SK-N-SH (cell line): ENCODE data around the gene ATP6AP1. TPM values are rescaled to one million over a fixed set of nuclear protein-coding genes. Genes with fewer than 3 reads are reported as not detected.

Source experiments
- CTCF ChIA-PET: fragments of 300-600, 350-600 bp; formaldehyde crosslinking; extraction: SDS; loops from one replicate; lab custom pipeline; 2021; lab: Yijun Ruan, JAX
- POLR2A ChIA-PET: fragments of 350-600 bp; sonication (Branson Sonifier 250); formaldehyde crosslinking; extraction: SDS; loops from one replicate; lab custom pipeline; 2020; ENCODE audit warnings: antibody characterized with exemption, inconsistent platforms; lab: Yijun Ruan, JAX
- DNase-seq: peaks from one replicate; pipeline ENCODE4 v3.0.0; 2012
- H2AFZ ChIP-seq: fragments of 200-600 bp; sonication (generic); 2 replicates; pipeline ENCODE4 v1.8.1; 2016; ENCODE audit warnings: antibody characterized with exemption, mild to moderate bottlenecking, low read depth
- H3F3A ChIP-seq: fragments of 200-600 bp; sonication (generic); replicated peaks from 2 replicates; pipeline ENCODE3; 2016; ENCODE audit warnings: antibody characterized with exemption, mild to moderate bottlenecking; ENCODE audit not compliant: insufficient read depth
- H3K27ac ChIP-seq, 2 experiments: fragments of 200-500 bp in 1 of 2; fragments of 200-600 bp in 1 of 2; sonication (Bioruptor generic) in 1 of 2; sonication (generic), shearing (Covaris generic) in 1 of 2; 2 replicates each; pipeline versions ENCODE4 v1.5.1 to v1.6.1; 2014 to 2016; ENCODE audit warnings: low read depth in 2 of 2, inconsistent platforms in 1 of 2, low read length in 1 of 2, mild to moderate bottlenecking in 1 of 2, mixed read lengths in 1 of 2
- H3K27me3 ChIP-seq: fragments of 200-600 bp; sonication (generic), shearing (Covaris generic); 2 replicates; pipeline ENCODE4 v1.6.1; 2016; ENCODE audit warnings: mixed run types; ENCODE audit not compliant: insufficient read depth
- H3K36me3 ChIP-seq, 2 experiments: fragments of 200-500 bp in 1 of 2; fragments of 200-600 bp in 1 of 2; sonication (Bioruptor generic) in 1 of 2; sonication (generic) in 1 of 2; replicated peaks in 1 of 2; 2 replicates each; pipeline versions ENCODE3 to v1.5.1; 2014 to 2016; ENCODE audit warnings: low read length in 1 of 2, mild to moderate bottlenecking in 1 of 2; ENCODE audit not compliant: insufficient read depth in 2 of 2, control insufficient read depth in 1 of 2
- H3K4me1 ChIP-seq, 2 experiments: fragments of 200-500 bp in 1 of 2; fragments of 200-600 bp in 1 of 2; sonication (Bioruptor generic) in 1 of 2; sonication (generic), shearing (Covaris generic) in 1 of 2; 2 replicates each; pipeline versions ENCODE4 v1.5.1 to v1.6.1; 2014 to 2016; ENCODE audit warnings: low read depth in 1 of 2, low read length in 1 of 2, mixed run types in 1 of 2; ENCODE audit not compliant: insufficient read depth in 2 of 2, control insufficient read depth in 1 of 2
- H3K4me2 ChIP-seq: fragments of 200-600 bp; sonication (generic), shearing (Covaris generic); 2 replicates; pipeline ENCODE4 v1.6.1; 2017; ENCODE audit warnings: mixed run types
- H3K4me3 ChIP-seq, 2 experiments: fragments of 200-500 bp in 1 of 2; fragments of 200-600 bp in 1 of 2; sonication (Bioruptor generic) in 1 of 2; sonication (generic), shearing (Covaris generic) in 1 of 2; 2 replicates each; pipeline versions ENCODE4 v1.5.1 to v1.8.1; 2014 to 2016; ENCODE audit warnings: low read depth in 2 of 2, inconsistent platforms in 1 of 2, low read length in 1 of 2, mild to moderate bottlenecking in 1 of 2, mixed read lengths in 1 of 2, moderate library complexity in 1 of 2
- H3K79me2 ChIP-seq: fragments of 200-600 bp; sonication (generic); 2 replicates; pipeline ENCODE4 v1.8.1; 2017; ENCODE audit warnings: mild to moderate bottlenecking; ENCODE audit not compliant: insufficient read depth
- H3K9ac ChIP-seq: fragments of 200-600 bp; sonication (generic); 2 replicates; pipeline ENCODE4 v1.6.1; 2017; ENCODE audit warnings: mixed run types
- H3K9me2 ChIP-seq: fragments of 200-600 bp; sonication (generic); 2 replicates; pipeline ENCODE4 v1.6.1; 2017; ENCODE audit warnings: mixed run types
- H3K9me3 ChIP-seq: fragments of 200-600 bp; sonication (generic); 2 replicates; pipeline ENCODE4 v1.6.1; 2017; ENCODE audit warnings: mixed run types, mild to moderate bottlenecking, moderate library complexity
- H4K20me1 ChIP-seq: fragments of 200-600 bp; sonication (generic); 2 replicates; pipeline ENCODE4 v1.6.1; 2017; ENCODE audit warnings: mild to moderate bottlenecking, mixed run types; ENCODE audit not compliant: insufficient read depth
- FOSL2 ChIP-seq: IDR thresholded peaks from 2 replicates; pipeline ENCODE4 v1.4.0; 2012; ENCODE audit warnings: low read depth, mild to moderate bottlenecking, moderate library complexity, borderline replicate concordance
- FOXJ3 ChIP-seq: sonication (generic); formaldehyde crosslinking; IDR thresholded peaks from 2 replicates; pipeline ENCODE4 v1.5.1; 2020; ENCODE audit warnings: mild to moderate bottlenecking, missing genetic modification reagents
- FOXM1 ChIP-seq: IDR thresholded peaks from 2 replicates; pipeline ENCODE4 v1.4.0; 2012; ENCODE audit warnings: low read depth, mild to moderate bottlenecking
- GATA2 ChIP-seq: sonication (generic); formaldehyde crosslinking; IDR thresholded peaks from 2 replicates; pipeline ENCODE4 v1.5.0; 2020; ENCODE audit warnings: mild to moderate bottlenecking, missing genetic modification reagents
- NFIC ChIP-seq: IDR thresholded peaks from 2 replicates; pipeline ENCODE4 v1.4.0; 2012; ENCODE audit warnings: borderline replicate concordance
- NRF1 ChIP-seq: IDR thresholded peaks from 2 replicates; pipeline ENCODE4 v1.6.1; 2012; ENCODE audit warnings: low read depth, mild to moderate bottlenecking, low read length
- RAD21 ChIP-seq: IDR thresholded peaks from 2 replicates; pipeline ENCODE4 v1.6.1; 2012; ENCODE audit warnings: mild to moderate bottlenecking, low read length
- RFX5 ChIP-seq: IDR thresholded peaks from 2 replicates; pipeline ENCODE4 v1.6.1; 2012; ENCODE audit warnings: mild to moderate bottlenecking, improper control_type of control experiment, low read length
- RXRA ChIP-seq: IDR thresholded peaks from 2 replicates; pipeline ENCODE4 v1.4.0; 2012; ENCODE audit warnings: low read depth, mild to moderate bottlenecking, borderline replicate concordance
- SMC3 ChIP-seq: IDR thresholded peaks from 2 replicates; pipeline ENCODE4 v1.6.1; 2012; ENCODE audit warnings: low read depth, low read length, improper control_type of control experiment
- TEAD4 ChIP-seq: IDR thresholded peaks from 2 replicates; pipeline ENCODE4 v1.4.0; 2012; ENCODE audit warnings: mild to moderate bottlenecking, borderline replicate concordance; ENCODE audit not compliant: insufficient read depth
- WGBS: methylation state at CpG from one replicate; pipeline ENCODE4 v1.1.6; 2017; ENCODE audit warnings: low lambda C conversion rate; 5-methylcytosine and 5-hydroxymethylcytosine counted together
- polyA plus RNA-seq, 3 experiments: library from polyadenylated mRNA; depleted of rRNA; stranded (reverse); fragments of >200 nt; gene quantifications; 2 replicates each; pipeline ENCODE4 v1.2.3, GENCODE V29; 2012
- TF ChIP-seq, protein P1 (sequence below): IDR thresholded peaks from 2 replicates; pipeline ENCODE4 v1.4.0; 2012; ENCODE audit warnings: low read depth
- TF ChIP-seq, protein P2 (sequence below): IDR thresholded peaks from 2 replicates; pipeline ENCODE4 v1.4.0; 2012; ENCODE audit warnings: low read depth, borderline replicate concordance
- TF ChIP-seq, protein P3 (sequence below): IDR thresholded peaks from 2 replicates; pipeline ENCODE4; 2012
- TF ChIP-seq, protein P4 (sequence below): IDR thresholded peaks from 2 replicates; pipeline ENCODE4 v1.4.0; 2012; ENCODE audit warnings: low read depth, borderline replicate concordance
- TF ChIP-seq, protein P5 (sequence below): fragments of 200-600 bp; sonication (generic); IDR thresholded peaks from 2 replicates; pipeline ENCODE4 v1.6.1; 2017; ENCODE audit warnings: antibody characterized with exemption, mild to moderate bottlenecking, moderate library complexity
- TF ChIP-seq, protein P6 (sequence below): IDR thresholded peaks from 2 replicates; pipeline ENCODE4 v1.6.1; 2012; ENCODE audit warnings: mild to moderate bottlenecking, low read depth, low read length, moderate library complexity

ATP6AP1 gene
- polyA plus RNA-seq, 1 of the 3 experiments (the other 2 are of a cell fraction), result 102 TPM

DNA sequence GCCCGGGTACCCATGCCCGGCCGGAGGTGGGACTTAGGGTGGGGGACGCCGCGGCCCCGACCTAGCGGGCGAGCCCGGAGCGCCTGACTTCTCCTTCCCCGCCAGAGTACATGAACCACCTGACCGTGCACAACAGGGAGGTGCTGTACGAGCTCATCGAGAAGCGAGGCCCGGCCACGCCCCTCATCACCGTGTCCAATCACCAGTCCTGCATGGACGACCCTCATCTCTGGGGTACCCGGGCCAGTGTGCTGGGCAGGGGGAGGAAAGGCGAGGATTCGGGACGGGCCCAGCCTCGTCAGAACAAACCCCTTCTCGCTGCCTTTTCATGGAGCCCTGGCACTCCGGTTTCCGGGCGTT, 16.5 kb upstream of the ATP6AP1 start:
- Histone ChIP-seq H3K9me3 (no peaks in the 10 kb centered on the region), H3K4me3 (peak overlapping the region; percentile 57 to 63), H3K27ac (peak overlapping the region; percentile 69 to 70; a peak in 3 of 4 replicates), H3K4me2 (peak overlapping the region; percentile 79), H3K36me3 (no peaks in the 10 kb centered on the region), H3K4me1 (peaks cover 4 to 12% of the 10 kb centered on the region in 2 experiments; a peak in 1 of 4 replicates), H3K27me3 (no peaks in the 10 kb centered on the region; the same call in 1 of the 2 replicates), H3K79me2 (peaks cover 21% of the 10 kb centered on the region), H4K20me1 (no peaks in the 10 kb centered on the region), H3K9ac (peak overlapping the region; percentile 74), H2AFZ (0 out of 2 replicates have a peak overlapping the region, but pooled peaks have one; percentile 24), H3F3A (no peaks in the 10 kb centered on the region), H3K9me2 (no peaks in the 10 kb centered on the region)
- 4% methylated on average over 17 of the region's 29 CpGs for WGBS
- ChIA-PET POLR2A (interaction anchor here (1.0 to 5.0 kb wide), 5 partner anchors 9 to 24 kb away, joined by 3 to 25 read pairs (median 4); partner anchors contain the start of gene RPL10), CTCF (interaction anchor here (1.5 kb wide), 1 partner anchor 116 kb away, joined by 4 read pairs; no protein-coding TSS in a partner anchor)
- TF ChIP-seq, protein P1, sequence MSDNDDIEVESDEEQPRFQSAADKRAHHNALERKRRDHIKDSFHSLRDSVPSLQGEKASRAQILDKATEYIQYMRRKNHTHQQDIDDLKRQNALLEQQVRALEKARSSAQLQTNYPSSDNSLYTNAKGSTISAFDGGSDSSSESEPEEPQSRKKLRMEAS, result 0 out of 2 replicates have a peak, but pooled peaks have one; percentile 7
- TF ChIP-seq RXRA, result no peak
- TF ChIP-seq, protein P2, sequence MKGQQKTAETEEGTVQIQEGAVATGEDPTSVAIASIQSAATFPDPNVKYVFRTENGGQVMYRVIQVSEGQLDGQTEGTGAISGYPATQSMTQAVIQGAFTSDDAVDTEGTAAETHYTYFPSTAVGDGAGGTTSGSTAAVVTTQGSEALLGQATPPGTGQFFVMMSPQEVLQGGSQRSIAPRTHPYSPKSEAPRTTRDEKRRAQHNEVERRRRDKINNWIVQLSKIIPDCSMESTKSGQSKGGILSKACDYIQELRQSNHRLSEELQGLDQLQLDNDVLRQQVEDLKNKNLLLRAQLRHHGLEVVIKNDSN, result peak; percentile 46; the same call in 1 of the 2 replicates
- DNase-seq, result peak; percentile 81

DNA sequence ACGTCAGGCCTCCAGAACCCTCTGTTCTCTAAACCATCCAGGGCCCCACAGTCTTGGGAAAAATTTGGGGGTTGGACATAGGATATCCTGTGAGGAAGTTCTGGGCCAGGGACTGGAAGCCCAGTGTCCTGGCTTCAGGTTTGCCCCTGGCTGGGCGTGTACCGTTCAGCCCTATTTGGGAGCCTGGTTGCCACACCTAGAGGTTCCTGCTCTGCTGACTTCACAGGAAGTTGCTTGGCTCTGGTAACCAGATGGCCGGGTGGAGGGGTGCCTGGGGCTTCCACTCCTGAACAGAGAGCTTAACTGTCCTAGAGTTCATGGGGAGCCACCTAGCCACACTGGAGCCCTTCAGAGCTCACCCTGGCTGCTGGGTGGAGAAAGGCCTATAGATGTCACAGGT, 16.0 kb upstream of the ATP6AP1 start:
- Histone ChIP-seq H3K27ac (peak overlapping the region; percentile 69 to 70; a peak in 2 of 4 replicates), H3K4me1 (peaks cover 4 to 12% of the 10 kb centered on the region in 2 experiments; a peak in 1 of 4 replicates), H3K9me3 (no peaks in the 10 kb centered on the region), H3K9ac (peak overlapping the region; percentile 74; the same call in 1 of the 2 replicates), H3K4me3 (peak overlapping the region; percentile 57 to 63), H3K36me3 (no peaks in the 10 kb centered on the region), H3K9me2 (no peaks in the 10 kb centered on the region), H3K79me2 (peaks cover 21% of the 10 kb centered on the region), H3K27me3 (no peaks in the 10 kb centered on the region; the same call in 1 of the 2 replicates), H2AFZ (no peak overlapping the region), H3K4me2 (peak overlapping the region; percentile 79), H3F3A (no peaks in the 10 kb centered on the region), H4K20me1 (no peaks in the 10 kb centered on the region)
- DNase-seq, result peak; percentile 57
- ChIA-PET CTCF (interaction anchor here (1.5 kb wide), 1 partner anchor 115 kb away, joined by 4 read pairs; no protein-coding TSS in a partner anchor), POLR2A (interaction anchor here (0.8 to 5.0 kb wide), 6 partner anchors 8 to 23 kb away, joined by 3 to 25 read pairs (median 4); partner anchors contain the start of genes ATP6AP1 and RPL10)
- 20% methylated on average over 3 of the region's 4 CpGs for WGBS
- TF ChIP-seq FOSL2 (no peak), TEAD4 (no peak), RAD21 (no peak), FOXJ3 (no peak), SMC3 (no peak), NRF1 (no peak), RFX5 (no peak), FOXM1 (no peak), GATA2 (CRISPR knock-in tag) (no peak), NFIC (no peak)
- TF ChIP-seq, protein P3, sequence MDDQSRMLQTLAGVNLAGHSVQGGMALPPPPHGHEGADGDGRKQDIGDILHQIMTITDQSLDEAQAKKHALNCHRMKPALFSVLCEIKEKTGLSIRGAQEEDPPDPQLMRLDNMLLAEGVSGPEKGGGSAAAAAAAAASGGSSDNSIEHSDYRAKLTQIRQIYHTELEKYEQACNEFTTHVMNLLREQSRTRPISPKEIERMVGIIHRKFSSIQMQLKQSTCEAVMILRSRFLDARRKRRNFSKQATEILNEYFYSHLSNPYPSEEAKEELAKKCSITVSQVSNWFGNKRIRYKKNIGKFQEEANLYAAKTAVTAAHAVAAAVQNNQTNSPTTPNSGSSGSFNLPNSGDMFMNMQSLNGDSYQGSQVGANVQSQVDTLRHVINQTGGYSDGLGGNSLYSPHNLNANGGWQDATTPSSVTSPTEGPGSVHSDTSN, result no peak
- TF ChIP-seq, protein P4, sequence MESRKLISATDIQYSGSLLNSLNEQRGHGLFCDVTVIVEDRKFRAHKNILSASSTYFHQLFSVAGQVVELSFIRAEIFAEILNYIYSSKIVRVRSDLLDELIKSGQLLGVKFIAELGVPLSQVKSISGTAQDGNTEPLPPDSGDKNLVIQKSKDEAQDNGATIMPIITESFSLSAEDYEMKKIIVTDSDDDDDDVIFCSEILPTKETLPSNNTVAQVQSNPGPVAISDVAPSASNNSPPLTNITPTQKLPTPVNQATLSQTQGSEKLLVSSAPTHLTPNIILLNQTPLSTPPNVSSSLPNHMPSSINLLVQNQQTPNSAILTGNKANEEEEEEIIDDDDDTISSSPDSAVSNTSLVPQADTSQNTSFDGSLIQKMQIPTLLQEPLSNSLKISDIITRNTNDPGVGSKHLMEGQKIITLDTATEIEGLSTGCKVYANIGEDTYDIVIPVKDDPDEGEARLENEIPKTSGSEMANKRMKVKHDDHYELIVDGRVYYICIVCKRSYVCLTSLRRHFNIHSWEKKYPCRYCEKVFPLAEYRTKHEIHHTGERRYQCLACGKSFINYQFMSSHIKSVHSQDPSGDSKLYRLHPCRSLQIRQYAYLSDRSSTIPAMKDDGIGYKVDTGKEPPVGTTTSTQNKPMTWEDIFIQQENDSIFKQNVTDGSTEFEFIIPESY, result no peak
- TF ChIP-seq, protein P5, sequence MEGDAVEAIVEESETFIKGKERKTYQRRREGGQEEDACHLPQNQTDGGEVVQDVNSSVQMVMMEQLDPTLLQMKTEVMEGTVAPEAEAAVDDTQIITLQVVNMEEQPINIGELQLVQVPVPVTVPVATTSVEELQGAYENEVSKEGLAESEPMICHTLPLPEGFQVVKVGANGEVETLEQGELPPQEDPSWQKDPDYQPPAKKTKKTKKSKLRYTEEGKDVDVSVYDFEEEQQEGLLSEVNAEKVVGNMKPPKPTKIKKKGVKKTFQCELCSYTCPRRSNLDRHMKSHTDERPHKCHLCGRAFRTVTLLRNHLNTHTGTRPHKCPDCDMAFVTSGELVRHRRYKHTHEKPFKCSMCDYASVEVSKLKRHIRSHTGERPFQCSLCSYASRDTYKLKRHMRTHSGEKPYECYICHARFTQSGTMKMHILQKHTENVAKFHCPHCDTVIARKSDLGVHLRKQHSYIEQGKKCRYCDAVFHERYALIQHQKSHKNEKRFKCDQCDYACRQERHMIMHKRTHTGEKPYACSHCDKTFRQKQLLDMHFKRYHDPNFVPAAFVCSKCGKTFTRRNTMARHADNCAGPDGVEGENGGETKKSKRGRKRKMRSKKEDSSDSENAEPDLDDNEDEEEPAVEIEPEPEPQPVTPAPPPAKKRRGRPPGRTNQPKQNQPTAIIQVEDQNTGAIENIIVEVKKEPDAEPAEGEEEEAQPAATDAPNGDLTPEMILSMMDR, result no peak
- TF ChIP-seq, protein P6, sequence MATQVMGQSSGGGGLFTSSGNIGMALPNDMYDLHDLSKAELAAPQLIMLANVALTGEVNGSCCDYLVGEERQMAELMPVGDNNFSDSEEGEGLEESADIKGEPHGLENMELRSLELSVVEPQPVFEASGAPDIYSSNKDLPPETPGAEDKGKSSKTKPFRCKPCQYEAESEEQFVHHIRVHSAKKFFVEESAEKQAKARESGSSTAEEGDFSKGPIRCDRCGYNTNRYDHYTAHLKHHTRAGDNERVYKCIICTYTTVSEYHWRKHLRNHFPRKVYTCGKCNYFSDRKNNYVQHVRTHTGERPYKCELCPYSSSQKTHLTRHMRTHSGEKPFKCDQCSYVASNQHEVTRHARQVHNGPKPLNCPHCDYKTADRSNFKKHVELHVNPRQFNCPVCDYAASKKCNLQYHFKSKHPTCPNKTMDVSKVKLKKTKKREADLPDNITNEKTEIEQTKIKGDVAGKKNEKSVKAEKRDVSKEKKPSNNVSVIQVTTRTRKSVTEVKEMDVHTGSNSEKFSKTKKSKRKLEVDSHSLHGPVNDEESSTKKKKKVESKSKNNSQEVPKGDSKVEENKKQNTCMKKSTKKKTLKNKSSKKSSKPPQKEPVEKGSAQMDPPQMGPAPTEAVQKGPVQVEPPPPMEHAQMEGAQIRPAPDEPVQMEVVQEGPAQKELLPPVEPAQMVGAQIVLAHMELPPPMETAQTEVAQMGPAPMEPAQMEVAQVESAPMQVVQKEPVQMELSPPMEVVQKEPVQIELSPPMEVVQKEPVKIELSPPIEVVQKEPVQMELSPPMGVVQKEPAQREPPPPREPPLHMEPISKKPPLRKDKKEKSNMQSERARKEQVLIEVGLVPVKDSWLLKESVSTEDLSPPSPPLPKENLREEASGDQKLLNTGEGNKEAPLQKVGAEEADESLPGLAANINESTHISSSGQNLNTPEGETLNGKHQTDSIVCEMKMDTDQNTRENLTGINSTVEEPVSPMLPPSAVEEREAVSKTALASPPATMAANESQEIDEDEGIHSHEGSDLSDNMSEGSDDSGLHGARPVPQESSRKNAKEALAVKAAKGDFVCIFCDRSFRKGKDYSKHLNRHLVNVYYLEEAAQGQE, result no peak
